Measurements from ENCODE around the gene USP15.

USP15 gene

DNA sequence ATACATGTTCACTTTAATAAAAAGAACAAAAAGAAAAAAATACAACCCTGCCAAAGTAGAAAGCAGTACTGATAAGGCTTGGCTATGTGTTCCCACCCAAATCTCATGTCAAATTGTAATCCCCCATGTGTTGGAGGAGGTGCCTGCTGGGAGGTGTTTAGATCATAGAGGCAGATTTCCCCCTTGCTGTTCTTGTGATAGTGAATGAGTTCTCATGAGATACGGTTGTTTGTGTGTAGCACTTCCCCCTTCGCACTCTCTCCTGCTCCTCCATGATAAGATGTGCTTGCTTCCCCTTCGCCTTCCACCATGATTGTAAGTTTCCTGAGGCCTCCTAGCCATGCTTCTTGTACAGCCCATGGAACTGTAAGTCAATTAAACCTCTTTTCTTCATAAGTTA, 59.9 kb downstream of the USP15 start:
- no peak for DNase-seq
- TF ChIP-seq, protein P1, sequence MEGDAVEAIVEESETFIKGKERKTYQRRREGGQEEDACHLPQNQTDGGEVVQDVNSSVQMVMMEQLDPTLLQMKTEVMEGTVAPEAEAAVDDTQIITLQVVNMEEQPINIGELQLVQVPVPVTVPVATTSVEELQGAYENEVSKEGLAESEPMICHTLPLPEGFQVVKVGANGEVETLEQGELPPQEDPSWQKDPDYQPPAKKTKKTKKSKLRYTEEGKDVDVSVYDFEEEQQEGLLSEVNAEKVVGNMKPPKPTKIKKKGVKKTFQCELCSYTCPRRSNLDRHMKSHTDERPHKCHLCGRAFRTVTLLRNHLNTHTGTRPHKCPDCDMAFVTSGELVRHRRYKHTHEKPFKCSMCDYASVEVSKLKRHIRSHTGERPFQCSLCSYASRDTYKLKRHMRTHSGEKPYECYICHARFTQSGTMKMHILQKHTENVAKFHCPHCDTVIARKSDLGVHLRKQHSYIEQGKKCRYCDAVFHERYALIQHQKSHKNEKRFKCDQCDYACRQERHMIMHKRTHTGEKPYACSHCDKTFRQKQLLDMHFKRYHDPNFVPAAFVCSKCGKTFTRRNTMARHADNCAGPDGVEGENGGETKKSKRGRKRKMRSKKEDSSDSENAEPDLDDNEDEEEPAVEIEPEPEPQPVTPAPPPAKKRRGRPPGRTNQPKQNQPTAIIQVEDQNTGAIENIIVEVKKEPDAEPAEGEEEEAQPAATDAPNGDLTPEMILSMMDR (IDR thresholded peaks at IDR 0.05; ENCODE audit: low read depth, low read length): no peak
- peaks cover 28% of the 10 kb centered on the region for H3K36me3 ChIP-seq

DNA sequence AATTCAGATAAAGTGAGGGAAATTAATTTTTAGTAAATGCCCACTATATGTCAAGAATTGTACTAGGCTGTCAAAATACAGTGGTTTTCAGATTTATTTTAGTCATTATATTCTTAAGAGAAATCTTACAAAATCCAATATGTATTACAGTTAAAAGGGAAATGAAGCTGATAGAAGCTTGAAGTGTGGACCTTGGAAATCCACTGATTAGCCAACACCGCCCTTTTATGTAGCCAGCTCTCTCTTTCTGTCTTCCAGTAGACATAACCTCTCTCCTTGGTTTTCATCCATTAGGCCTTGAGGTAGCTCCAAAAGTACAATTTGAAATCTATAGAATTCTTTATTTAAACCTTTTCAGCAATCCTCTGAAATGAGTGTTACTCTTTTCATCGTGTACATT, 63.2 kb downstream of the USP15 start:
- TF ChIP-seq, protein P1 (IDR thresholded peaks at IDR 0.05; ENCODE audit: low read depth, low read length): no peak
- no peaks in the 10 kb centered on the region; the same call in 1 of the 2 replicates for H3K4me1 ChIP-seq
- H3K4me3 ChIP-seq (ENCODE audit: low read depth, low read length): no peak overlapping the region
- no peaks in the 10 kb centered on the region for H3K9me3 ChIP-seq
- no peaks in the 10 kb centered on the region for H3K27me3 ChIP-seq
- DNase-seq: no peak
- peaks cover 23% of the 10 kb centered on the region for H3K36me3 ChIP-seq

More for the DNA sequence above, 59.9 kb downstream of the USP15 start:
- no peaks in the 10 kb centered on the region for H3K9me3 ChIP-seq
- H3K4me3 ChIP-seq (ENCODE audit: low read depth, low read length): no peak overlapping the region
- H3K4me1 ChIP-seq: peaks cover 5% of the 10 kb centered on the region; the same call in 1 of the 2 replicates
- no peaks in the 10 kb centered on the region for H3K27me3 ChIP-seq

GRCh38 chr12:62328296-62328921, 68.2 kb downstream of the USP15 start:
- DNase-seq: no peak
- Histone ChIP-seq H3K4me3 (ENCODE audit: low read depth, low read length) (no peak overlapping the region), H3K9me3 (no peaks in the 10 kb centered on the region), H3K27me3 (no peaks in the 10 kb centered on the region), H3K36me3 (no peaks in the 10 kb centered on the region; the same call in 1 of the 2 replicates), H3K4me1 (no peaks in the 10 kb centered on the region; the same call in 1 of the 2 replicates)
- TF ChIP-seq, protein P1 (IDR thresholded peaks at IDR 0.05; ENCODE audit: low read depth, low read length): no peak

- H3K36me3 ChIP-seq: no peaks in the 10 kb centered on the region; the same call in 1 of the 2 replicates
- H3K9me3 ChIP-seq: no peaks in the 10 kb centered on the region
- H3K4me3 ChIP-seq (ENCODE audit: low read depth, low read length): no peak overlapping the region
- peaks cover 4% of the 10 kb centered on the region; the same call in 1 of the 2 replicates for H3K4me1 ChIP-seq
- TF ChIP-seq, protein P1 (IDR thresholded peaks at IDR 0.05; ENCODE audit: low read depth, low read length): no peak
- DNase-seq: no peak
- no peaks in the 10 kb centered on the region for H3K27me3 ChIP-seq
Observed at GRCh38 chr12:62331306-62331705, 71.1 kb downstream of the USP15 start.

DNA sequence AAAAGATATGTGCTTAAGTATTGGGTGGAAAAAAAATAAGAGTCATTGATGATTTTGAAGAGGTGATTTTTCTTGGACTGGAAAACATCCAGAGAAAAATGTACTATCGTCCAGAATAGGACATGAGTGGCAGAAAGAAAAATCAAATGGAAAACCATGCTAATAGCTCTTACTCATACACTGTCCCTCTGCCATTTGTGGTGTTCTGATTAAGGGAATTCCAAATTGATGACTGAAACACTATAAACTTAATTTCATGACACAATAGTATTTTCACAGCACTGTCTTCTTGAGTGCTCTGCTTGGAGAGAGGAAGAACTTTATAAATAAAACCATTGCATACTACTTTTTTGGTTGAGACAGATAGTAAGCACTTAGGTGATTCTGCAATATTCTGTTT, 72.4 kb downstream of the USP15 start:
- H3K4me1 ChIP-seq: peaks cover 4% of the 10 kb centered on the region; the same call in 1 of the 2 replicates
- H3K27me3 ChIP-seq: no peaks in the 10 kb centered on the region
- H3K36me3 ChIP-seq: no peaks in the 10 kb centered on the region; the same call in 1 of the 2 replicates
- TF ChIP-seq, protein P1 (IDR thresholded peaks at IDR 0.05; ENCODE audit: low read depth, low read length): no peak
- no peaks in the 10 kb centered on the region for H3K9me3 ChIP-seq
- no peak for DNase-seq
- H3K4me3 ChIP-seq (ENCODE audit: low read depth, low read length): no peak overlapping the region

- Histone ChIP-seq H3K4me3 (ENCODE audit: low read depth, low read length) (no peak overlapping the region), H3K27me3 (no peaks in the 10 kb centered on the region), H3K36me3 (no peaks in the 10 kb centered on the region), H3K4me1 (0 out of 2 replicates have a peak, but pooled peaks cover 4% of the 10 kb centered on the region), H3K9me3 (no peaks in the 10 kb centered on the region)
- TF ChIP-seq, protein P1 (IDR thresholded peaks at IDR 0.05; ENCODE audit: low read depth, low read length): no peak
- DNase-seq: no peak
Observed at GRCh38 chr12:62335057-62335456, 74.9 kb downstream of the USP15 start.

Measured in BE2C (cell line).